K562 (cell line): Measurements from ENCODE around the gene VPS13D. TPM values are rescaled to one million over a fixed set of nuclear protein-coding genes. Genes with fewer than 3 reads are reported as not detected.

Experiments
- CGGBP1 ChIP-seq: fragments of 250-450 bp; sonication (Bioruptor Pico); IDR thresholded peaks from 2 replicates; pipeline ENCODE4 v1.9.0; 2021; ENCODE audit warnings: mild to moderate bottlenecking
- CTCFL ChIP-seq: IDR thresholded peaks from 2 replicates; pipeline ENCODE4 v1.6.1; 2011; ENCODE audit warnings: borderline replicate concordance, low read depth, mild to moderate bottlenecking, moderate library complexity, low read length; ENCODE audit not compliant: insufficient read depth, poor library complexity, severe bottlenecking
- DMBX1 ChIP-seq: fragments of 250-450 bp; sonication (Bioruptor Pico); IDR thresholded peaks from 2 replicates; pipeline ENCODE4 v1.8.0; 2022; ENCODE audit warnings: inconsistent platforms, mild to moderate bottlenecking, moderate library complexity, borderline replicate concordance
- DNMT1 ChIP-seq: fragments of 450-650 bp; IDR thresholded peaks from 2 replicates; pipeline ENCODE4 v1.6.1; 2016; ENCODE audit warnings: antibody characterized with exemption, mild to moderate bottlenecking
- E2F4 ChIP-seq: sonication (generic); formaldehyde crosslinking; IDR thresholded peaks from 2 replicates; pipeline ENCODE4 v1.8.0; 2022; ENCODE audit warnings: mild to moderate bottlenecking, low read depth, missing genetic modification reagents
- ELF1 ChIP-seq: fragments of 200-800 bp; sonication (Bioruptor generic); IDR thresholded peaks from 2 replicates; pipeline ENCODE4 v1.6.1; 2016; ENCODE audit warnings: missing genetic modification characterization, missing compliant biosample characterization
- FOXJ3 ChIP-seq: sonication (generic); formaldehyde crosslinking; IDR thresholded peaks from 2 replicates; pipeline ENCODE4 v1.4.0; 2020; ENCODE audit warnings: mild to moderate bottlenecking, missing genetic modification reagents
- HNRNPUL1 ChIP-seq: fragments of 200-400 bp; formaldehyde crosslinking; IDR thresholded peaks from 2 replicates; pipeline ENCODE4 v1.6.1; 2017; ENCODE audit warnings: low read length
- IFI16 ChIP-seq: fragments of 250-450 bp; sonication (Bioruptor Pico); IDR thresholded peaks from 2 replicates; pipeline ENCODE4 v2.1.2; 2022; ENCODE audit warnings: mild to moderate bottlenecking, inconsistent platforms
- NR1H2 ChIP-seq: sonication (generic); formaldehyde crosslinking; IDR thresholded peaks from 2 replicates; pipeline ENCODE4 v1.4.0; 2020; ENCODE audit warnings: mild to moderate bottlenecking, missing genetic modification reagents
- RB1 ChIP-seq: fragments of 450-650 bp; IDR thresholded peaks from 2 replicates; pipeline ENCODE4 v1.6.1; 2017; ENCODE audit warnings: low read depth, mild to moderate bottlenecking
- RHOXF2B ChIP-seq: fragments of 250-450 bp; sonication (Bioruptor Pico); conservative IDR thresholded peaks from 2 replicates; pipeline ENCODE4 v1.5.1; 2021
- RUNX1 ChIP-seq: sonication (generic); IDR thresholded peaks from 2 replicates; pipeline ENCODE4 v1.6.1; 2016; ENCODE audit warnings: antibody characterized with exemption, low read depth
- SMARCC2 ChIP-seq: fragments of 450-650 bp; IDR thresholded peaks from 2 replicates; pipeline ENCODE4 v1.6.1; 2017; ENCODE audit warnings: antibody characterized with exemption, moderate library complexity, mild to moderate bottlenecking, low read depth
- TOE1 ChIP-seq, 2 experiments: fragments of 450-650 bp in 1 of 2; sonication (generic) in 1 of 2; formaldehyde crosslinking in 1 of 2; IDR thresholded peaks; 2 replicates each; pipeline versions ENCODE4 v1.7.1 to v1.8.0; 2016 to 2022; ENCODE audit warnings: borderline replicate concordance in 2 of 2, mild to moderate bottlenecking in 2 of 2, antibody characterized with exemption in 1 of 2, inconsistent platforms in 1 of 2, low read depth in 1 of 2, missing genetic modification reagents in 1 of 2, moderate library complexity in 1 of 2
- ZNF280B ChIP-seq: fragments of 250-450 bp; sonication (Bioruptor Pico); IDR thresholded peaks from 2 replicates; pipeline ENCODE4 v1.5.1; 2021; ENCODE audit warnings: mild to moderate bottlenecking
- ZNF324 ChIP-seq: fragments of 250-450 bp; sonication (Bioruptor Pico); IDR thresholded peaks from 2 replicates; pipeline ENCODE4 v1.4.0; 2020; ENCODE audit warnings: mild to moderate bottlenecking
- polyA plus RNA-seq, 8 experiments: library from polyadenylated mRNA; depleted of rRNA in 4 of 8; stranded (reverse) in 5 of 8; unstranded in 3 of 8; fragments of >200 nt; fragmentation: Nextera tagmentation in 2 of 8; fragmentation: Illumina TruSeq in 1 of 8; extraction: Ambion mirVana in 2 of 8; extraction: Trizol in 1 of 8; gene quantifications; 2 replicates each; pipeline versions ENCODE4 v1.2.1 to v1.2.3, GENCODE V29; 2011 to 2014; ENCODE audit warnings: inconsistent platforms in 1 of 8, missing spikeins in 1 of 8
- total RNA-seq, 7 experiments: library from RNA; depleted of rRNA in 6 of 7; stranded (reverse); fragments of >200 nt in 6 of 7; fragmentation: Illumina TruSeq in 2 of 7; extraction: Trizol in 2 of 7; gene quantifications; 2 replicates each; pipeline versions ENCODE4 v1.2.1 to v1.2.3, GENCODE V29; 2011 to 2021; ENCODE audit warnings: low replicate concordance in 1 of 7
- TF ChIP-seq, protein P1 (sequence below), 2 experiments: fragments of 450-650 bp in 1 of 2; sonication (generic) in 1 of 2; formaldehyde crosslinking; conservative IDR thresholded peaks; 2 replicates each; pipeline versions ENCODE4 v1.4.0 to v1.8.1; 2020 to 2022; ENCODE audit warnings: mild to moderate bottlenecking in 1 of 2, missing genetic modification reagents in 1 of 2
- TF ChIP-seq, protein P2 (sequence below): sonication (generic); formaldehyde crosslinking; IDR thresholded peaks from 2 replicates; pipeline ENCODE4 v1.8.1; 2023; ENCODE audit warnings: mild to moderate bottlenecking, missing genetic modification reagents, moderate library complexity
- TF ChIP-seq, protein P3 (sequence below): fragments of 450-650 bp; IDR thresholded peaks from 2 replicates; pipeline ENCODE4 v1.6.1; 2016; ENCODE audit warnings: missing biosample characterization, missing genetic modification characterization

The VPS13D gene
- total and polyA plus RNA-seq, 9 of the 15 experiments (the other 6 are each of a cell fraction or from before 2014, with no cell fraction given): 6.1 to 51.5 (median 38.5) TPM

DNA sequence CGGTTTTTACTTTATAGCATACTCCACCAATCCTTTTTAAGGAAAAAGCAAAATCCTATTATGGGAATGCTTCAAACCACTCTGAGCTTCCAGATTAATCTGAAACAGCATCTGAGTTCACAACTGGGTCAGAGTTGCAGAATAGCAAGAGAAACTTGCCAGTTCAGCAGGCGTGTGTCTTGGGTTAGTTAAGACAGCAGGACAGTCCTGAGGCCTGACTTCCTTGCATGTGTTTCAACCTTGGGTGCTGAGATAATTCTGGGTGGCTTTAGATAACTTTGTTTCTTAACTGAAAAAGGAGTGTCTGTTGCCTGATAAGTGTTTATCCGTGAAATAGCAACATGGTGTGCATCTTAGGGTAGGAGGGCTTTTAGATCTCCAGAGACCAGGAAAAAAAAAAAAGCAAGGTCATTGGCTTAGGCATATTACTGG, 218.9 kb downstream of the VPS13D start (continued):
- TF ChIP-seq CGGBP1: no peak; the same call in 1 of the 2 replicates
- no peak for TF ChIP-seq HNRNPUL1
- TF ChIP-seq RB1: peak; percentile 68; the same call in 1 of the 2 replicates
- no peak for TF ChIP-seq E2F4 (CRISPR knock-in tag)
- 0 out of 2 replicates have a peak, but pooled peaks have one; percentile 2 for TF ChIP-seq IFI16 (CRISPR knock-in tag)
- peak; percentile 47; the same call in 1 of the 2 replicates for TF ChIP-seq FOXJ3 (CRISPR knock-in tag)
- TF ChIP-seq, protein P1, sequence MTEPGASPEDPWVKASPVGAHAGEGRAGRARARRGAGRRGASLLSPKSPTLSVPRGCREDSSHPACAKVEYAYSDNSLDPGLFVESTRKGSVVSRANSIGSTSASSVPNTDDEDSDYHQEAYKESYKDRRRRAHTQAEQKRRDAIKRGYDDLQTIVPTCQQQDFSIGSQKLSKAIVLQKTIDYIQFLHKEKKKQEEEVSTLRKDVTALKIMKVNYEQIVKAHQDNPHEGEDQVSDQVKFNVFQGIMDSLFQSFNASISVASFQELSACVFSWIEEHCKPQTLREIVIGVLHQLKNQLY (CRISPR knock-in tag; conservative IDR thresholded peaks at IDR 0.05): no peak
- TF ChIP-seq ZNF324 (CRISPR knock-in tag): peak; percentile 65; the same call in 1 of the 2 replicates
- TF ChIP-seq TOE1 (IDR thresholded peaks at IDR 0.05; ENCODE audit: borderline replicate concordance): peak; percentile 68; the same call in 1 of the 2 replicates
- TF ChIP-seq TOE1 (CRISPR knock-in tag; IDR thresholded peaks at IDR 0.05; ENCODE audit: borderline replicate concordance, low read depth): no peak
- no peak; the same call in 1 of the 2 replicates for TF ChIP-seq DNMT1
- TF ChIP-seq, protein P2, sequence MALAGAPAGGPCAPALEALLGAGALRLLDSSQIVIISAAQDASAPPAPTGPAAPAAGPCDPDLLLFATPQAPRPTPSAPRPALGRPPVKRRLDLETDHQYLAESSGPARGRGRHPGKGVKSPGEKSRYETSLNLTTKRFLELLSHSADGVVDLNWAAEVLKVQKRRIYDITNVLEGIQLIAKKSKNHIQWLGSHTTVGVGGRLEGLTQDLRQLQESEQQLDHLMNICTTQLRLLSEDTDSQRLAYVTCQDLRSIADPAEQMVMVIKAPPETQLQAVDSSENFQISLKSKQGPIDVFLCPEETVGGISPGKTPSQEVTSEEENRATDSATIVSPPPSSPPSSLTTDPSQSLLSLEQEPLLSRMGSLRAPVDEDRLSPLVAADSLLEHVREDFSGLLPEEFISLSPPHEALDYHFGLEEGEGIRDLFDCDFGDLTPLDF (CRISPR knock-in tag): no peak
- peak; percentile 97 for TF ChIP-seq RUNX1
- TF ChIP-seq RHOXF2B (CRISPR knock-in tag): no peak
- peak; percentile 98 for TF ChIP-seq DMBX1 (CRISPR knock-in tag)
- no peak for TF ChIP-seq ZNF280B (CRISPR knock-in tag)
- TF ChIP-seq, protein P3, sequence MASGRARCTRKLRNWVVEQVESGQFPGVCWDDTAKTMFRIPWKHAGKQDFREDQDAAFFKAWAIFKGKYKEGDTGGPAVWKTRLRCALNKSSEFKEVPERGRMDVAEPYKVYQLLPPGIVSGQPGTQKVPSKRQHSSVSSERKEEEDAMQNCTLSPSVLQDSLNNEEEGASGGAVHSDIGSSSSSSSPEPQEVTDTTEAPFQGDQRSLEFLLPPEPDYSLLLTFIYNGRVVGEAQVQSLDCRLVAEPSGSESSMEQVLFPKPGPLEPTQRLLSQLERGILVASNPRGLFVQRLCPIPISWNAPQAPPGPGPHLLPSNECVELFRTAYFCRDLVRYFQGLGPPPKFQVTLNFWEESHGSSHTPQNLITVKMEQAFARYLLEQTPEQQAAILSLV (tag): 0 out of 2 replicates have a peak, but pooled peaks have one; percentile 20
- no peak for TF ChIP-seq CTCFL
- TF ChIP-seq ELF1: peak; percentile 69
- no peak for TF ChIP-seq NR1H2 (CRISPR knock-in tag)
- peak; percentile 99 for TF ChIP-seq SMARCC2
